NB4 (cell line): ENCODE data around the gene GRK2.

Experiments
- CTCF ChIP-seq: IDR thresholded peaks from one replicate; pipeline ENCODE4 v1.5.1; 2012; ENCODE audit warnings: low read depth, low read length
- POLR2A ChIP-seq: IDR thresholded peaks from 2 replicates; pipeline ENCODE4 v1.6.1; 2011; ENCODE audit warnings: mild to moderate bottlenecking; ENCODE audit not compliant: insufficient read length; ENCODE audit errors: extremely low read depth

GRCh38 chr11:67273260-67273990 is 7.2 kb downstream of the GRK2 start:
- TF ChIP-seq CTCF: no peak
- TF ChIP-seq POLR2A: no peak
